Upper lobe of left lung (tissue), 4 donors: ENCODE data around the gene DUSP6.

Experiments
- EP300 ChIP-seq, 4 donors: sonication (generic); formaldehyde crosslinking; IDR thresholded peaks; one replicate each; pipeline ENCODE4 v1.5.1; 2017; ENCODE audit warnings: antibody characterized with exemption in 4 of 4, control low read depth in 2 of 4
- POLR2A ChIP-seq, 4 donors: fragments of 450-650 bp; IDR thresholded peaks; one replicate each; pipeline ENCODE4 v1.5.1; 2016 to 2017; ENCODE audit warnings: antibody characterized with exemption in 4 of 4, mild to moderate bottlenecking in 2 of 4
- POLR2AphosphoS5 ChIP-seq, 2 donors: sonication (generic); formaldehyde crosslinking; IDR thresholded peaks; one replicate each; pipeline ENCODE4 v1.5.1; 2017; ENCODE audit warnings: antibody characterized with exemption in 2 of 2
- TF ChIP-seq, protein P1 (sequence below), 6 experiments: fragments of 450-650 bp in 4 of 6; fragments of 200-600 bp in 2 of 6; sonication (generic) in 2 of 6; IDR thresholded peaks; one replicate each; pipeline ENCODE4 v1.5.1; 2016 to 2019; ENCODE audit warnings: antibody characterized with exemption in 6 of 6

DNA sequence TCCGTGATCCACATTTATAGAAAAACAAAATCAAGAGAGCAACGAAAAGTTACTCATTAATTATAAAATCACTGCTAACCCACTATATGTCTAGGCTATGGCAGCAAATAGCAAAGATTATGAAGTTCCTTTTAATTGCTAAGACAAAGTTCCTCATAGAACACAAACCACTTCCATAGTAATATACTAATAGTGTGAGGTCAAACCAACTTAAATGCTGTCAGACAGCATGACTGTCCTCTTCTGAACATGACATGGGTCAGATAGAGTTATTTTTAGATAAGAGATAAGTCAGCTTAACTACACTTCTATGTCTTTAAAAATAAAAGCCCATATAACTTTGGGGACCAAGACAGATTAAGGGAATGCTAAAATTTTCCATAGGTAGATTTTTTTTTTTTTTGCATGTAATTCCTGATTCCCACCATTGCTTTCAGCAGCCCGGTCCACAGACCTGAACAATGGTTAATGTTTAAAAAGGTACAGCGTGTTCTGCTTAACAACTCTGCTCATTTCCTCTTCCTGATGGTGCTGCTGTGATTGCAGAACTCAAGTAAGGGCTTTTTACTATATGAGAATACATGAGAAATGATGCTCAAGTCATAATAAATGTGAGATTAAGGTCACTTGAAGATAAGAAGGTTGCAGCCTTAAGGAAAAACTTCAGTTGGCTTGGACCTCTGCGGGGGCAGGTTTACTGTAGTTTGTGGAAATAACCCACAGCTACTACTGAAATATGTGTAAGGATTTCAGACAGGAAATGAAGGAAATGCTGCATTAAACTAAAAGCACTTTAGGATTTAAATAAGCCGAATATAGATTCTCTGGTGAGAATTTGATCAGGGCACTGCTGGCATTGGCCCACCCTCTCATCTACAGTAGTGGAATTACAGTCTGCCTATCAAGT is 37.7 kb upstream of the DUSP6 start:
- TF ChIP-seq, protein P1, sequence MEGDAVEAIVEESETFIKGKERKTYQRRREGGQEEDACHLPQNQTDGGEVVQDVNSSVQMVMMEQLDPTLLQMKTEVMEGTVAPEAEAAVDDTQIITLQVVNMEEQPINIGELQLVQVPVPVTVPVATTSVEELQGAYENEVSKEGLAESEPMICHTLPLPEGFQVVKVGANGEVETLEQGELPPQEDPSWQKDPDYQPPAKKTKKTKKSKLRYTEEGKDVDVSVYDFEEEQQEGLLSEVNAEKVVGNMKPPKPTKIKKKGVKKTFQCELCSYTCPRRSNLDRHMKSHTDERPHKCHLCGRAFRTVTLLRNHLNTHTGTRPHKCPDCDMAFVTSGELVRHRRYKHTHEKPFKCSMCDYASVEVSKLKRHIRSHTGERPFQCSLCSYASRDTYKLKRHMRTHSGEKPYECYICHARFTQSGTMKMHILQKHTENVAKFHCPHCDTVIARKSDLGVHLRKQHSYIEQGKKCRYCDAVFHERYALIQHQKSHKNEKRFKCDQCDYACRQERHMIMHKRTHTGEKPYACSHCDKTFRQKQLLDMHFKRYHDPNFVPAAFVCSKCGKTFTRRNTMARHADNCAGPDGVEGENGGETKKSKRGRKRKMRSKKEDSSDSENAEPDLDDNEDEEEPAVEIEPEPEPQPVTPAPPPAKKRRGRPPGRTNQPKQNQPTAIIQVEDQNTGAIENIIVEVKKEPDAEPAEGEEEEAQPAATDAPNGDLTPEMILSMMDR (IDR thresholded peaks at IDR 0.05), result peak in 1 of 6 experiments; percentile 23
- TF ChIP-seq POLR2A (IDR thresholded peaks at IDR 0.05) (no peak), EP300 (IDR thresholded peaks at IDR 0.05) (peak in 3 of 4 donors; percentile 39 to 90 (median 89)), POLR2AphosphoS5 (IDR thresholded peaks at IDR 0.05) (peak; percentile 22 to 80)
